ENCODE data around the gene TBCEL.
"Not testable (repeated sequence)": the region's sequence is repeated elsewhere in the genome, so short reads cannot be mapped to it uniquely, and the experiment has no call there.

The TBCEL gene

DNA sequence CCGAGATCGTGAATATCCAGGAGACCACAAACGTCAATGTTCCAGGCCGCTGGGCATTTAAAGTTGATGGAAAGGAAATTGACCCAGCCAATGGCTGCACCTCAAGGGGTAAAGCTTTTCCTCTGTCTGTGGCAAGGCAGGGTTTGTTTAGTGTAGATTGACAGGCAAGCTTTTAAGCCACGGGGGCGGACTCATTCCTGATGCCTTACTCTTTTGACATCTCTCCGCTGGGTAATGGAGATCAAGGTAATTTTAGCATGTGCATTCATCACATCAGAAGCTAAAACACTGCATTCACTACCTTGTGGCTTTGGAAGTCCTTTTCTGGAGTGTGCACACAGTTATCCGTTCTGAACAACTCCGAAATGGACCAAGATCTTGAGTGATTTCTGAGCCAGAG lies 89.7 kb downstream of the TBCEL start:
- no peak overlapping the region for H3K27ac ChIP-seq (replicated peaks)
- peaks cover 13% of the 10 kb centered on the region for H3K27me3 ChIP-seq (ENCODE audit: insufficient read depth, poor library complexity, severe bottlenecking)
- no peak for TF ChIP-seq REST (IDR thresholded peaks at IDR 0.05; ENCODE audit: insufficient replicate concordance, low read depth)
- TF ChIP-seq SPI1 (IDR thresholded peaks at IDR 0.05; ENCODE audit: borderline replicate concordance, low read depth), result no peak
- TF ChIP-seq, protein P1, sequence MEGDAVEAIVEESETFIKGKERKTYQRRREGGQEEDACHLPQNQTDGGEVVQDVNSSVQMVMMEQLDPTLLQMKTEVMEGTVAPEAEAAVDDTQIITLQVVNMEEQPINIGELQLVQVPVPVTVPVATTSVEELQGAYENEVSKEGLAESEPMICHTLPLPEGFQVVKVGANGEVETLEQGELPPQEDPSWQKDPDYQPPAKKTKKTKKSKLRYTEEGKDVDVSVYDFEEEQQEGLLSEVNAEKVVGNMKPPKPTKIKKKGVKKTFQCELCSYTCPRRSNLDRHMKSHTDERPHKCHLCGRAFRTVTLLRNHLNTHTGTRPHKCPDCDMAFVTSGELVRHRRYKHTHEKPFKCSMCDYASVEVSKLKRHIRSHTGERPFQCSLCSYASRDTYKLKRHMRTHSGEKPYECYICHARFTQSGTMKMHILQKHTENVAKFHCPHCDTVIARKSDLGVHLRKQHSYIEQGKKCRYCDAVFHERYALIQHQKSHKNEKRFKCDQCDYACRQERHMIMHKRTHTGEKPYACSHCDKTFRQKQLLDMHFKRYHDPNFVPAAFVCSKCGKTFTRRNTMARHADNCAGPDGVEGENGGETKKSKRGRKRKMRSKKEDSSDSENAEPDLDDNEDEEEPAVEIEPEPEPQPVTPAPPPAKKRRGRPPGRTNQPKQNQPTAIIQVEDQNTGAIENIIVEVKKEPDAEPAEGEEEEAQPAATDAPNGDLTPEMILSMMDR (IDR thresholded peaks at IDR 0.05; ENCODE audit: insufficient read depth, low read length), result no peak
- no peak for TF ChIP-seq POLR2AphosphoS5 (IDR thresholded peaks at IDR 0.05; ENCODE audit: low read depth)
- TF ChIP-seq GABPA (IDR thresholded peaks at IDR 0.05; ENCODE audit: low read depth), result no peak
- H3K4me3 ChIP-seq (replicated peaks; ENCODE audit: insufficient read depth, low read length), result no peak overlapping the region
- no peak for DNase-seq (ENCODE audit: low read depth in 1 of 2, low spot score in 1 of 2)

DNA sequence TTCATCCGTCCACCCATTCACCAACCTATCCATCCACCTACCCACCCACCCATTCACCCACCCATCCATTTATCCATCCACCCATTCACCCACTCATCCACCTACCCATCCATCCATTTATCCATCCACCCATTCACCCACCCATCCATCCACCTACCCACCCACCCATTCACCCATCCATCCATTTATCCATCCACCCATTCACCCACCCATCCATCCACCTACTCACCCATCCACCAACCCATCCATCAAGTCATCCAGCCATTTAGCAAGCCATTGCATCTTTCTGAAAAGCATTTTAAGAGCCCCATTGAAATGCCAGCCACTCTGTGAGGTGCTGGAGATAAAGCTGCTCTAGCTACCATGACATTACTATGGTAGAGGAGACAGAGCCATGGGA lies 91.1 kb downstream of the TBCEL start:
- not testable (repeated sequence) for H3K27ac ChIP-seq (replicated peaks); DNase-seq (ENCODE audit: low read depth in 1 of 2, low spot score in 1 of 2); H3K4me3 ChIP-seq (replicated peaks; ENCODE audit: insufficient read depth, low read length)
- H3K27me3 ChIP-seq (ENCODE audit: insufficient read depth, poor library complexity, severe bottlenecking), result peaks cover 13% of the 10 kb centered on the region

GRCh38 chr11:121117788-121118187 lies 93.9 kb downstream of the TBCEL start:
- Histone ChIP-seq H3K27me3 (ENCODE audit: insufficient read depth, poor library complexity, severe bottlenecking) (peaks cover 3% of the 10 kb centered on the region), H3K4me3 (replicated peaks; ENCODE audit: insufficient read depth, low read length) (no peak overlapping the region), H3K27ac (replicated peaks) (no peak overlapping the region)
- no peak for DNase-seq (ENCODE audit: low read depth in 1 of 2, low spot score in 1 of 2)
- TF ChIP-seq REST (IDR thresholded peaks at IDR 0.05; ENCODE audit: insufficient replicate concordance, low read depth) (no peak), GABPA (IDR thresholded peaks at IDR 0.05; ENCODE audit: low read depth) (no peak), POLR2AphosphoS5 (IDR thresholded peaks at IDR 0.05; ENCODE audit: low read depth) (no peak), SPI1 (IDR thresholded peaks at IDR 0.05; ENCODE audit: borderline replicate concordance, low read depth) (no peak)
- TF ChIP-seq, protein P1 (IDR thresholded peaks at IDR 0.05; ENCODE audit: insufficient read depth, low read length), result no peak

GRCh38 chr11:121119440-121119839 lies 95.5 kb downstream of the TBCEL start:
- H3K27me3 ChIP-seq (ENCODE audit: insufficient read depth, poor library complexity, severe bottlenecking), result peaks cover 9% of the 10 kb centered on the region
- no peak overlapping the region for H3K27ac ChIP-seq (replicated peaks)
- TF ChIP-seq, protein P1 (IDR thresholded peaks at IDR 0.05; ENCODE audit: insufficient read depth, low read length), result no peak
- TF ChIP-seq GABPA (IDR thresholded peaks at IDR 0.05; ENCODE audit: low read depth) (no peak), SPI1 (IDR thresholded peaks at IDR 0.05; ENCODE audit: borderline replicate concordance, low read depth) (no peak), POLR2AphosphoS5 (IDR thresholded peaks at IDR 0.05; ENCODE audit: low read depth) (no peak), REST (IDR thresholded peaks at IDR 0.05; ENCODE audit: insufficient replicate concordance, low read depth) (no peak)
- H3K4me3 ChIP-seq (replicated peaks; ENCODE audit: insufficient read depth, low read length), result no peak overlapping the region
- no peak for DNase-seq (ENCODE audit: low read depth in 1 of 2, low spot score in 1 of 2)
